Hematopoietic multipotent progenitor cell treated with erythropoietin and hydrocortisone succinate and interleukin-3 and kit ligand, for 6 days (in vitro differentiated cells): ENCODE data around the gene CCDC3.

ENCODE experiments used
- DNase-seq: peaks from one replicate; pipeline ENCODE4 v3.0.0-alpha.2; 2015

CCDC3 gene

GRCh38 chr10:12960941-12961340, 40.6 kb downstream of the CCDC3 start:
- DNase-seq = no peak

GRCh38 chr10:12960334-12960898, 41.1 kb downstream of the CCDC3 start:
- no peak for DNase-seq

- DNase-seq = no peak
Observed at GRCh38 chr10:12958546-12959110, 42.9 kb downstream of the CCDC3 start.

GRCh38 chr10:12957081-12957480, 44.4 kb downstream of the CCDC3 start:
- no peak for DNase-seq

- DNase-seq = no peak
Observed at GRCh38 chr10:12954866-12955265, 46.6 kb downstream of the CCDC3 start.

- no peak for DNase-seq
Observed at GRCh38 chr10:12950583-12951128, 50.9 kb downstream of the CCDC3 start.

- no peak for DNase-seq
Observed at GRCh38 chr10:12949248-12949647, 52.3 kb downstream of the CCDC3 start.

GRCh38 chr10:12947741-12948140, 53.8 kb downstream of the CCDC3 start:
- DNase-seq = no peak

- no peak for DNase-seq
Observed at GRCh38 chr10:12946372-12946771, 55.1 kb downstream of the CCDC3 start.

GRCh38 chr10:12945690-12946359, 55.7 kb downstream of the CCDC3 start:
- peak; percentile 83 for DNase-seq

GRCh38 chr10:12944931-12945330, 56.6 kb downstream of the CCDC3 start:
- peak; percentile 2 for DNase-seq

- DNase-seq = no peak
Observed at GRCh38 chr10:12943425-12943824, 58.1 kb downstream of the CCDC3 start.

- DNase-seq = no peak
Observed at GRCh38 chr10:12941966-12942365, 59.5 kb downstream of the CCDC3 start.

- no peak for DNase-seq
Observed at GRCh38 chr10:12940791-12941190, 60.7 kb downstream of the CCDC3 start.

GRCh38 chr10:12938271-12938670, 63.2 kb downstream of the CCDC3 start:
- DNase-seq = no peak

GRCh38 chr10:12937527-12937926, 64.0 kb downstream of the CCDC3 start:
- DNase-seq = no peak

- DNase-seq = no peak
Observed at GRCh38 chr10:12934777-12935176, 66.7 kb downstream of the CCDC3 start.

- no peak for DNase-seq
Observed at GRCh38 chr10:12929381-12929780, 72.1 kb downstream of the CCDC3 start.

- no peak for DNase-seq
Observed at GRCh38 chr10:12928571-12928970, 72.9 kb downstream of the CCDC3 start.

GRCh38 chr10:12927896-12928295, 73.6 kb downstream of the CCDC3 start:
- DNase-seq = no peak

GRCh38 chr10:12925845-12926244, 75.7 kb downstream of the CCDC3 start:
- DNase-seq = no peak

GRCh38 chr10:12924911-12925310, 76.6 kb downstream of the CCDC3 start:
- no peak for DNase-seq

GRCh38 chr10:12922117-12922900, 79.2 kb downstream of the CCDC3 start:
- DNase-seq = peak; percentile 18

- no peak for DNase-seq
Observed at GRCh38 chr10:12921163-12921562, 80.3 kb downstream of the CCDC3 start.
